H7 (cell line): ENCODE measurements around the gene ZSCAN5C. TPM values are rescaled to one million over a fixed set of nuclear protein-coding genes. Genes with fewer than 3 reads are reported as not detected.
"Not testable (repeated sequence)": the region's sequence is repeated elsewhere in the genome, so short reads cannot be mapped to it uniquely, and the experiment has no call there.

ENCODE experiments used
- DNase-seq: peaks from one replicate; pipeline ENCODE4 v3.0.0; 2012
- H3K27me3 ChIP-seq: 2 replicates; pipeline ENCODE4 v1.6.0; 2011; ENCODE audit warnings: mild to moderate bottlenecking, low read length; ENCODE audit not compliant: control insufficient read depth, insufficient read depth
- H3K36me3 ChIP-seq: replicated peaks from 2 replicates; pipeline ENCODE4 v1.5.1; 2011; ENCODE audit warnings: low read length; ENCODE audit not compliant: control insufficient read depth, insufficient read depth
- H3K4me3 ChIP-seq: 2 replicates; pipeline ENCODE4 v1.5.1; 2011; ENCODE audit warnings: low read depth, mild to moderate bottlenecking, control low read depth, low read length, moderate library complexity; ENCODE audit not compliant: insufficient read depth
- total RNA-seq: library from RNA; depleted of rRNA; stranded (reverse); fragments of >200 nt; shearing (Covaris generic); gene quantifications from 2 replicates; pipeline ENCODE4 v1.2.3, GENCODE V29; 2014

The ZSCAN5C gene
- total RNA-seq, 1 experiment from 2014 or later, result not detected

DNA sequence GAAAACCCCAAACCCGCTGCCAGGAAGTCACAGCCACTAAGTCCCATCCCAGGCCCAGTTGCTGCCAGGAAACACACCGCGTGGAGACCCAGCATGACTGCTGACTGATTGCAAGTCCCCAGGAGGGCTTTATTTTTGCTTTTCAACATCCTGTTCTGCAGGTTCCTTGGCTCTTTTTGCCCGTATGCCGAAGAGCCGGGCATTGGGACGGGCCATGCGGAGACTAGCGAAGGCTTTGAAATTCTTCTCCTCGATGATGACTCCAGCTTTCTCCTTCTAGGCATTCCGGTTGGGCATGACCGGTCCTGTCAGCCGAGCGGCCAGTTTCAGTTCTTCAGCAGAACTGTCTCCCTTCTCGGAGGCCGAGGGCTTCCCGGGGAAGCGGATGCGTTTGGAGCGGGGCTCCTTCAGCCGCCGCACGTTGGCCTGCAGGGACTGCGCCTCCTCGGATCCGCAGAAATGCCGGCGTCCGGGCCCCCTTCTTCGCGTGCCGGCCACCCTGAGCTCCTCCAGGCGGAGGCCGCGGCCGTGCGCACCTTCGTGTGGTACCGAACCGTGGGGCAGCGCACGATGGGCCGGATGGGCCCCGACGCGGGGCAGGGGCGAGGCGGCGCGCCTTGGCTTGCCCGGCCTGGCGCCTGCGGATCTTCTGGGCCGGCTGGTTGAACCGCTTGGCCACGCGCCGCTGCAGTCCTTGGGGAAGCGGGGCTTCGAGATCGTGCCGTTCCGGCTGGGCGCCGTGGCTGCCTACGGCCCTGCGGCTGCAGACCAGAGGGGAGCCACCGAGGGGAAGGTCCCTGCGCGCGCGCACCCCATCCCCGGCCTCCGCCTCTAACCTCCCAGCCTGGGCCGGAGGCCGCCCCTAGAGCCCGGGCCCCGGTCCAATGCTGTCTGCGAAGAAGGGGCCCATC, 15.2 kb downstream of the ZSCAN5C start:
- no peaks in the 10 kb centered on the region for H3K36me3 ChIP-seq
- peak overlapping the region; percentile 27 for H3K4me3 ChIP-seq
- DNase-seq, result peak; percentile 88
- peaks cover 1% of the 10 kb centered on the region; the same call in 1 of the 2 replicates for H3K27me3 ChIP-seq

DNA sequence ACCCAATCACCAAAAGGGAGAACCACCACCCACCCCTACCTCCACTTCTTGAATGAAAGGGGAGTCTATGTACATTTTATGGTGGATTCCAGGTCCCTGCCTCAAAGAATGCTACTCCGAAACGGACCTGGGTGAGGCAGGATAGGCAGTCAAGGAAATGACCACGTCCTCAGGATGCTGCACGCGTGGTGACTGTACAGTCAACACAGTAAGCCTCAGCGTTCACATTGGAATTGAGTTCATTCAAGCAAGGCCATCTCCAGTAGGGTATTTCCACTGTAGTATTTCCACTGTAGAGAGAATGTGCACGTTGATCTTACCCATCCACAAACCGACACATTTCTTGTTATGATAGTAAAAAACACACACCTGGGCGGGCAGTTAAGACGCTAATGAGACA, 16.9 kb downstream of the ZSCAN5C start:
- peaks cover 1% of the 10 kb centered on the region; the same call in 1 of the 2 replicates for H3K27me3 ChIP-seq
- DNase-seq, result no peak
- no peak overlapping the region for H3K4me3 ChIP-seq
- H3K36me3 ChIP-seq, result no peaks in the 10 kb centered on the region

GRCh38 chr19:56221442-56221841, 19.4 kb downstream of the ZSCAN5C start:
- H3K4me3 ChIP-seq, H3K27me3 ChIP-seq, H3K36me3 ChIP-seq: not testable (repeated sequence)
- peak; percentile 63 for DNase-seq

DNA sequence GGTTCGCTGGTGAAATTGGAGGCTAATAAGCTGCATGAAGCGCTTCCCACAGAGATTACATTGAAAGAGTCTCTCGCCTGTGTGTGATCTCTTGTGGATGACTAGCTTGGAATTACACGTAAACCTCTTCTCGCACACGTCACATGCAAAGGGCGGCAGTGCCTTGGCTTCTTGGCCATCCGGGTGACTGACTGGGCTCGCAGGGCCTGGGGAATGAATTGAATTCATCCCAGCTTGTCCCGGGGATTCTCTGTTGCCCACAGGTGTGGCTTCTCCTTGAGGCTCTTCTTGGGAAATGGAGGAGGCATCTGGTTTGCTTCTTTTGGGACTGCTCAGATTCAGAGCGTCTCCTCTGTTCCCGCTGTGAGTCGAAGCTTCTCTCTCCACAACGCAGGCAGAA, 19.8 kb downstream of the ZSCAN5C start:
- H3K4me3 ChIP-seq, result no peak overlapping the region
- H3K36me3 ChIP-seq, result no peaks in the 10 kb centered on the region
- DNase-seq, result no peak
- H3K27me3 ChIP-seq, result peaks cover 1% of the 10 kb centered on the region; the same call in 1 of the 2 replicates

DNA sequence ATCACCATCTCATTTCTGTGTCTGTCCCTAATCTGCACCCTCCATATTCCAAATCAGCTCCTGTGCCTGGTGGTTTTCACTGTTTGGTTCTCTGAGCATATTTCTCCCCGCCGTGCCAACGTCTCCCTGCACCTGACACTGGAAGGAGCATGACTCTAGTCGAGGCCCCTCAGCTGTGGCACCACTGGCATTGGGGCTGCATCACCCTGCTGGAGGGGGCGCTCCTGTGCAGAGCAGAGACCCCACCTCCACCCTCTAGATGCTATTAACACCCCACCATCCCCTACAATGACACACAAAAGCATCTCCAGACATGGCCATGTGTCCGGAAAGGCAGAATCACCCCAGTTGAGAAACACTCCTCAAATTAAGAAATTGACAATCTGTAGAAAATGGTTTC, 20.8 kb downstream of the ZSCAN5C start:
- Histone ChIP-seq H3K36me3 (no peaks in the 10 kb centered on the region), H3K27me3 (no peaks in the 10 kb centered on the region; the same call in 1 of the 2 replicates), H3K4me3 (no peak overlapping the region)
- peak; percentile 76 for DNase-seq

DNA sequence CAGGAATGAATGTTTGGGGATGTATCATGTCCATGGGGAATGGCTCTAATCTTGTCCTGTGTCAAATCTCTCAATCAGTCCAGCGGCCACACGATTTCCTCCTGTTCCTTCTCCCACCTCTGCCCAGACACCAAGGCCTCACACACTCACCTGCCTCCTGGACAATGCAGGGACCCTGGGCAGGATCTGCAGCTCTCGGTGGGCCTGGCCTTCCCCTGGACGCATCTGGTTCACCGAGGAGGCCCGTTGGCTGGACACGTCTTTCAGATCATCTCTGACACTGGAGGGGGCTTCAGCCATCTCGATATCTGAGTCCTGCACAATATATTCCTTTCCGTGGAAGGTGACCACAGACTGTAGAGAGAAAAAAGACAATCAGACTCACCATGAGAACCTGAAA, 21.4 kb downstream of the ZSCAN5C start:
- DNase-seq, result no peak
- H3K36me3 ChIP-seq, result no peaks in the 10 kb centered on the region
- no peaks in the 10 kb centered on the region for H3K27me3 ChIP-seq
- H3K4me3 ChIP-seq, result no peak overlapping the region

DNA sequence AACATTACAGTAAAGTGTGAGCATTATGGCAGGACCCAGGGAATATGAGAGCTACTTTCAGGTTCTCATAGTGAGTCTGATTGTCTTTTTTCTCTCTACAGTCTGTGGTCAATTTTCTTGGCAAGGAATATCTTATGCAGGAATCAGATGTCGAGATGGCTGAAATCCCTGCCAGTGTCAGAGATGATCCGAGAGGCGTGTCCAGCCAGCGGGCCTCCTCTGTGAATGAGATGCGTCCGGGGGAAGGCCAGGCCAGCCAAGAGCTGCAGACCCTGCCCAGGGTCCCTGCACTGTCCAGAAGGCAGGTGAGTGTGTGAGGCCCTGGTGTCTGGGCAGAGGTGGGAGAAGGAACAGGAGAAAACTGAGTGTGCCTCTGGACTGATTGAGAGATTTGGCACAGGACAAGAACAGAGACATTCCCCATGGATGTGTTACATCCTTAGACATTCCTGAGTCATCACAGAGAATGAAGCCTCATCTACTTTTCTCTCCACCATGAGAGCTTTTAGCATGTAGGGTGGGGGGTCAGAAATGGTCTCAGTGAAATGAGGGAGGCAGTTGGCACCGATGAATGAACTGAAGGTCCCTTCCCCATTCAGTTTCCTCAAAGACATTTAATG, 43.2 kb downstream of the ZSCAN5C start:
- DNase-seq, result no peak
- Histone ChIP-seq H3K27me3 (no peaks in the 10 kb centered on the region), H3K4me3 (no peak overlapping the region), H3K36me3 (no peaks in the 10 kb centered on the region)

DNA sequence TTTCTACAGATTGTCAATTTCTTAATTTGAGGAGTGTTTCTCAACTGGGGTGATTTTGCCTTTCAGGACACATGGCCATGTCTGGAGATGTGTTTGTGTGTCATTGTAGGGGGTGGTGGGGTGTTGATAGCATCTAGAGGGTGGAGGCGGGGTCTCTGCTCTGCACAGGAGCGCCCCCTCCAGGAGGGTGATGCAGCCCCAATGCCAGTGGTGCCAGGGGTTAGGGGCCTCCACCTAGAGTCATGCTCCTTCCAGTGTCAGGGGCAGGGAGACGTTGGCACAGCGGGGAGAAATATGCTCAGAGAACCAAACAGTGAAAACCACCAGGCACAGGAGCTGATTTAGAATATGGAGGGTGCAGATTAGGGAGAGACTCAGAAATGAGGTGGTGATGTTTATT, 43.7 kb downstream of the ZSCAN5C start:
- H3K4me3 ChIP-seq, H3K27me3 ChIP-seq, H3K36me3 ChIP-seq, DNase-seq: not testable (repeated sequence)

DNA sequence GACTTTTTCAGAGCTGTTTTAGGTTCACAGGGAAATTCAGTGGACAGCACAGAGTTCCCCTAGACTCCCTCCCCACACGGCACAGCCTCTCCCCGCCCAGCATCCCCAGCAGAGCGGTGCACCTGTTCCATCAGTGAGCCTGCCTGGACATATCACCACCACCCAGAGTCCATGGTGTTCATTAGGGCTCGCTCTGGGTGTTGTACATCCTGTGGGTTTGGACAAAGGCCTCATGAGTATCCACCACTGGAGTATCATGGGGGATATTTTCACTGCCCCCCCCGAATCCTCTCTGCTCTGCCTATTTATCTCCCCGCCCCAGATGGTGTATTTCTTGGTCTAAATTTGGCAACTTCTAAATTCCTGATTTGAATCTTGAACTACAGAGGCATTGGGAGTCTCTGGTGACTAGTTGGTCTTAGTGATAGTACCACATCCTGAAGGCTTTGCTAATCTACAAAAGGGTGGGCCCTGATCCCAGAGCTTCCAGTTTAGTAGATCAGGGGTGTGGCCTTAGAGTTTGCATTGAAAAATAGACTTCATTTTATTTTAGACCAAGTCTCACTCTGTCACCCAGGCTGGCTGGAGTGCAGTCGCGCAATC, 46.8 kb downstream of the ZSCAN5C start:
- H3K36me3 ChIP-seq, H3K27me3 ChIP-seq, H3K4me3 ChIP-seq, DNase-seq: not testable (repeated sequence)

- Histone ChIP-seq H3K27me3 (no peaks in the 10 kb centered on the region), H3K36me3 (no peaks in the 10 kb centered on the region), H3K4me3 (no peak overlapping the region)
- DNase-seq, result peak; percentile 88
Measured at GRCh38 chr19:56252699-56253422, 50.8 kb downstream of the ZSCAN5C start.

DNA sequence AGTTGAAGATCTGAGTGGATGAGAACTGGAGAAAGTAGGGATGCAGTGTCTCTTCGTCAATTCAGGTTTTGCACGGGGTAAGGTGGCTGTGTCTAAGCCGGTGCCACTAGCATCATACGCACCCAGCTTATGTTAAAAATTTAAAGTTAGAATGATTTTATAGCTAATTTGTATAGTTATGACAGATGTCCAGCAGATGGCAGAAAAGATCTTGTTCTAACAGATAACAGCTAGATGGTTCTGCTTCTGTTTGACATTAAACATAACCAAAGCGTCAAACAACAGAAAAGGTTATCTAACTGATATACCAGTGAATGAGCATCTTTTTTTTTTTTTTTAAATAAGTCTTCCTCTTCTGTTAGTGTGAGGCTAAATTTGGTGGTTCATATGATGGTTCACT, 51.7 kb downstream of the ZSCAN5C start:
- H3K4me3 ChIP-seq, result no peak overlapping the region
- no peaks in the 10 kb centered on the region for H3K27me3 ChIP-seq
- no peak for DNase-seq
- H3K36me3 ChIP-seq, result no peaks in the 10 kb centered on the region

DNA sequence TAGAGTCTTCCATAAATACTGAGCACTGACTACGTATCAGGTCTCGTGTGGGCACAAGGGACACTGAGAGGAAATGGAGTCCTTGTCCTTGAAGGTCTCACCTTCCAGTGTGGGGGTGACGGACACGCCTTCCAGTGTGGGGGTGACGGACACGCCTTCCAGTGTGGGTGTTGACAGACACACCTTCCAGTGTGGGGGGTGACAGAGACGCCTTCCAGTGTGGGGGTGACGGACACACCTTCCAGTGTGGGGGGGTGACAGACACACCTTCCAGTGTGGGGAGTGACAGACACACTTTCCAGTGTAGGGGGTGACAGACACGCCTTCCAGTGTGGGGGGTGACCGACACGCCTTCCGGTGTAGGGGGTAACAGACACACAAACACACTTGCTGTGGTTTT, 56.2 kb downstream of the ZSCAN5C start:
- Histone ChIP-seq H3K27me3 (no peaks in the 10 kb centered on the region), H3K4me3 (no peak overlapping the region), H3K36me3 (no peaks in the 10 kb centered on the region; the same call in 1 of the 2 replicates)
- no peak for DNase-seq
